Measurements from ENCODE around the gene ASTN2. TPM values are rescaled to one million over a fixed set of nuclear protein-coding genes. Genes with fewer than 3 reads are reported as not detected.

Gene ASTN2
- polyA plus RNA-seq, 2 of the 4 experiments (the other 2 are of a cell fraction): 5.8 to 11.6 TPM

DNA sequence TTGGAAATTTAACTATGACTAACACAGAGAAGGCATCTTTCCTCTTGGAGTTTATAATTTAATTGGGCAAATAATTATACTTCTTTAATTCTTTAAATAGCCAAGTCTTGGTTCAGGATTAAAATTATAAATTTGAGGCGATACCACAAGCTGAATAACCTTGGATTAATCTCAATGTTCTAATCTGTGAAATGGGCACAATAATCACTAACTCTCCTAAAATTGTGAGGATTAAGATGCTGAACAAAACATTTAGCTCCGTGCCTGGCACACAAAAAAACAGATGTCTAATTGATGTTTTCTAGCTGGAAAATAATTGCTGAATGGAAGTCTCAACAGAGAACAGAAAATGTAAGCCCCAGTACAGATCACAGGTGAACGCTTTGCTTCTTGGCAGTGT, 797.5 kb downstream of the ASTN2 start:
- TF ChIP-seq ZSCAN20 (CRISPR knock-in tag; IDR thresholded peaks at IDR 0.05): no peak
- TF ChIP-seq FOXS1 (CRISPR knock-in tag; IDR thresholded peaks at IDR 0.05): no peak
- TF ChIP-seq KDM1A (IDR thresholded peaks at IDR 0.05; ENCODE audit: low read depth): no peak
- TF ChIP-seq MYC (IDR thresholded peaks at IDR 0.05; ENCODE audit: borderline replicate concordance, low read length): no peak
- no peak for TF ChIP-seq TP53 (CRISPR knock-in tag; IDR thresholded peaks at IDR 0.05)
- no peak for TF ChIP-seq NR3C1 (IDR thresholded peaks at IDR 0.05)
- no peak for TF ChIP-seq BHLHE40 (IDR thresholded peaks at IDR 0.05; ENCODE audit: low read depth, low read length)
- TF ChIP-seq TFCP2L1 (CRISPR knock-in tag; IDR thresholded peaks at IDR 0.05): no peak
- TF ChIP-seq, protein P1, sequence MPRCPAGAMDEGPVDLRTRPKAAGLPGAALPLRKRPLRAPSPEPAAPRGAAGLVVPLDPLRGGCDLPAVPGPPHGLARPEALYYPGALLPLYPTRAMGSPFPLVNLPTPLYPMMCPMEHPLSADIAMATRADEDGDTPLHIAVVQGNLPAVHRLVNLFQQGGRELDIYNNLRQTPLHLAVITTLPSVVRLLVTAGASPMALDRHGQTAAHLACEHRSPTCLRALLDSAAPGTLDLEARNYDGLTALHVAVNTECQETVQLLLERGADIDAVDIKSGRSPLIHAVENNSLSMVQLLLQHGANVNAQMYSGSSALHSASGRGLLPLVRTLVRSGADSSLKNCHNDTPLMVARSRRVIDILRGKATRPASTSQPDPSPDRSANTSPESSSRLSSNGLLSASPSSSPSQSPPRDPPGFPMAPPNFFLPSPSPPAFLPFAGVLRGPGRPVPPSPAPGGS (IDR thresholded peaks at IDR 0.05): no peak
- no peak for TF ChIP-seq CEBPB (IDR thresholded peaks at IDR 0.05)
- TF ChIP-seq GATA3 (IDR thresholded peaks at IDR 0.05; ENCODE audit: borderline replicate concordance): no peak
- no peak for TF ChIP-seq RCOR1 (IDR thresholded peaks at IDR 0.05; ENCODE audit: low read depth, low read length)
- TF ChIP-seq, protein P2, sequence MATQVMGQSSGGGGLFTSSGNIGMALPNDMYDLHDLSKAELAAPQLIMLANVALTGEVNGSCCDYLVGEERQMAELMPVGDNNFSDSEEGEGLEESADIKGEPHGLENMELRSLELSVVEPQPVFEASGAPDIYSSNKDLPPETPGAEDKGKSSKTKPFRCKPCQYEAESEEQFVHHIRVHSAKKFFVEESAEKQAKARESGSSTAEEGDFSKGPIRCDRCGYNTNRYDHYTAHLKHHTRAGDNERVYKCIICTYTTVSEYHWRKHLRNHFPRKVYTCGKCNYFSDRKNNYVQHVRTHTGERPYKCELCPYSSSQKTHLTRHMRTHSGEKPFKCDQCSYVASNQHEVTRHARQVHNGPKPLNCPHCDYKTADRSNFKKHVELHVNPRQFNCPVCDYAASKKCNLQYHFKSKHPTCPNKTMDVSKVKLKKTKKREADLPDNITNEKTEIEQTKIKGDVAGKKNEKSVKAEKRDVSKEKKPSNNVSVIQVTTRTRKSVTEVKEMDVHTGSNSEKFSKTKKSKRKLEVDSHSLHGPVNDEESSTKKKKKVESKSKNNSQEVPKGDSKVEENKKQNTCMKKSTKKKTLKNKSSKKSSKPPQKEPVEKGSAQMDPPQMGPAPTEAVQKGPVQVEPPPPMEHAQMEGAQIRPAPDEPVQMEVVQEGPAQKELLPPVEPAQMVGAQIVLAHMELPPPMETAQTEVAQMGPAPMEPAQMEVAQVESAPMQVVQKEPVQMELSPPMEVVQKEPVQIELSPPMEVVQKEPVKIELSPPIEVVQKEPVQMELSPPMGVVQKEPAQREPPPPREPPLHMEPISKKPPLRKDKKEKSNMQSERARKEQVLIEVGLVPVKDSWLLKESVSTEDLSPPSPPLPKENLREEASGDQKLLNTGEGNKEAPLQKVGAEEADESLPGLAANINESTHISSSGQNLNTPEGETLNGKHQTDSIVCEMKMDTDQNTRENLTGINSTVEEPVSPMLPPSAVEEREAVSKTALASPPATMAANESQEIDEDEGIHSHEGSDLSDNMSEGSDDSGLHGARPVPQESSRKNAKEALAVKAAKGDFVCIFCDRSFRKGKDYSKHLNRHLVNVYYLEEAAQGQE (IDR thresholded peaks at IDR 0.05): no peak
- TF ChIP-seq POLR2AphosphoS2 (conservative IDR thresholded peaks at IDR 0.05; ENCODE audit: low read length): no peak
- TF ChIP-seq JUNB (IDR thresholded peaks at IDR 0.05): no peak
- TF ChIP-seq HDAC2 (IDR thresholded peaks at IDR 0.05): no peak
- no peak for TF ChIP-seq RFX5 (IDR thresholded peaks at IDR 0.05)
- no peak for TF ChIP-seq CHD2 (IDR thresholded peaks at IDR 0.05; ENCODE audit: low read length, partially characterized antibody)
- TF ChIP-seq, protein P3, sequence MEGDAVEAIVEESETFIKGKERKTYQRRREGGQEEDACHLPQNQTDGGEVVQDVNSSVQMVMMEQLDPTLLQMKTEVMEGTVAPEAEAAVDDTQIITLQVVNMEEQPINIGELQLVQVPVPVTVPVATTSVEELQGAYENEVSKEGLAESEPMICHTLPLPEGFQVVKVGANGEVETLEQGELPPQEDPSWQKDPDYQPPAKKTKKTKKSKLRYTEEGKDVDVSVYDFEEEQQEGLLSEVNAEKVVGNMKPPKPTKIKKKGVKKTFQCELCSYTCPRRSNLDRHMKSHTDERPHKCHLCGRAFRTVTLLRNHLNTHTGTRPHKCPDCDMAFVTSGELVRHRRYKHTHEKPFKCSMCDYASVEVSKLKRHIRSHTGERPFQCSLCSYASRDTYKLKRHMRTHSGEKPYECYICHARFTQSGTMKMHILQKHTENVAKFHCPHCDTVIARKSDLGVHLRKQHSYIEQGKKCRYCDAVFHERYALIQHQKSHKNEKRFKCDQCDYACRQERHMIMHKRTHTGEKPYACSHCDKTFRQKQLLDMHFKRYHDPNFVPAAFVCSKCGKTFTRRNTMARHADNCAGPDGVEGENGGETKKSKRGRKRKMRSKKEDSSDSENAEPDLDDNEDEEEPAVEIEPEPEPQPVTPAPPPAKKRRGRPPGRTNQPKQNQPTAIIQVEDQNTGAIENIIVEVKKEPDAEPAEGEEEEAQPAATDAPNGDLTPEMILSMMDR (IDR thresholded peaks at IDR 0.05): no peak
- ATAC-seq: no peak
- no peak overlapping the region for H3K4me3 ChIP-seq
- 73% methylated on average over 3 of the region's 3 CpGs for WGBS (ENCODE audit: missing lambda C conversion rate)
- no peak overlapping the region for H3K27ac ChIP-seq
- H3K9me3 ChIP-seq: no peaks in the 10 kb centered on the region
- H3K4me1 ChIP-seq: no peaks in the 10 kb centered on the region
- ChIA-PET CTCF (interaction anchor here (0.8 kb wide), 1 partner anchor 19 kb away, joined by 3 read pairs; no protein-coding TSS in a partner anchor), POLR2A (no interaction called here)
- FAIRE-seq: no peak
- DNase-seq (ENCODE audit: low read depth in 1 of 2, low spot score in 1 of 2): no peak
- no peak overlapping the region for H3K4me2 ChIP-seq

DNA sequence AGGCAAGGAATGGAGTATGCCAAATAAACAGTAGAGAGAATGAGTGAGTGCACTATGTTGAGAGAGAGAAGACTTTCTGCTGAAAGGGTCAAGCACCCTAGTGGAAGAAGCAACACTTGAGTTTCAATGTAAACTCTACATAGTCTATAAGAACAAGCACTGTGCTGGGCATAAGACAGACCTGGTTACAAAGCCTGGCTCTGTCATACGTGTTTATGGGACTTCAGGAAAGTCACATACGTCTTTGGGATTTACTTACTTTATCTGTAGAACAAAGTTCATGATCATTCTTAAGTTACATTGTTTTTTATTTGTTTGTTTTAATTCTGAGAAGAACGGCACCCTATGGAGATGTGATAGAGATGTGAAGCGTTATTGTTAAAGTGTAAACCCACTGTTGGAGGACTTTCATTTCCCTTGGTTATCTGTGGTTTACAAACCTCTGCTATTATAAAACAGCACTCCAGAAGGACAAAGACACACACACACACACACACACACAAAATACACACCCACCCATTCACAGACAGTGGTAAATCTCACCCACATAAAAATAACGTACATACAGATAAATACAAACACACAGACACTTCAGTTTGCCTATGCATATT, 798.4 kb downstream of the ASTN2 start:
- Histone ChIP-seq H3K4me3 (no peak overlapping the region), H3K4me1 (no peaks in the 10 kb centered on the region), H3K4me2 (no peak overlapping the region), H3K9me3 (no peaks in the 10 kb centered on the region), H3K27ac (no peak overlapping the region)
- TF ChIP-seq TP53 (CRISPR knock-in tag; IDR thresholded peaks at IDR 0.05) (no peak), RFX5 (IDR thresholded peaks at IDR 0.05) (no peak), JUN (IDR thresholded peaks at IDR 0.05) (no peak), BHLHE40 (IDR thresholded peaks at IDR 0.05; ENCODE audit: low read depth, low read length) (no peak)
- 68% methylated on average over 5 of the region's 5 CpGs for WGBS (ENCODE audit: missing lambda C conversion rate)
- DNase-seq (ENCODE audit: low read depth in 1 of 2, low spot score in 1 of 2): no peak
- ChIA-PET POLR2A (no interaction called here), CTCF (no interaction called here)
- no peak for FAIRE-seq
- no peak for ATAC-seq
